Activated CD8-positive, alpha-beta T cell treated with anti-CD3 and anti-CD28 coated beads for 36 hours (primary cell): Measurements from ENCODE around the gene COMTD1. TPM values are rescaled to one million over a fixed set of nuclear protein-coding genes. Genes with fewer than 3 reads are reported as not detected.

Experiments used
- ATAC-seq: fragments of 200-7000 bp; cut with Tn5 transposase; one replicate; pipeline ENCODE4 v1.10.0; 2021; ENCODE audit warnings: mild to moderate bottlenecking, moderate library complexity
- CTCF ChIA-PET: fragments of 350-600 bp; sonication (Branson Sonifier 250); formaldehyde crosslinking; loops from one replicate; lab custom pipeline; 2021; ENCODE audit warnings: antibody characterized with exemption; lab: Charles Lee
- POLR2A ChIA-PET: fragments of 350-600 bp; sonication (Branson Sonifier 250); formaldehyde crosslinking; loops from one replicate; lab custom pipeline; 2021; ENCODE audit warnings: antibody characterized with exemption; lab: Charles Lee
- DNase-seq: peaks from one replicate; pipeline ENCODE4 v3.0.0-alpha.2; 2020
- H3K27ac Mint-ChIP-seq: one replicate; pipeline ENCODE4 v1.8.0; 2021; ENCODE audit warnings: mild to moderate bottlenecking, mixed read lengths
- H3K27me3 Mint-ChIP-seq: one replicate; pipeline ENCODE4 v1.8.0; 2021; ENCODE audit warnings: mixed read lengths
- H3K36me3 Mint-ChIP-seq: one replicate; pipeline ENCODE4 v1.8.0; 2021; ENCODE audit warnings: low read depth, mixed read lengths
- H3K4me1 Mint-ChIP-seq: one replicate; pipeline ENCODE4 v1.8.0; 2021; ENCODE audit warnings: low read depth, mixed read lengths
- H3K4me3 Mint-ChIP-seq: one replicate; pipeline ENCODE4 v1.8.0; 2021; ENCODE audit warnings: mild to moderate bottlenecking, moderate library complexity, mixed read lengths
- H3K9me3 Mint-ChIP-seq: one replicate; pipeline ENCODE4 v1.8.0; 2021; ENCODE audit warnings: mixed read lengths
- CTCF ChIP-seq: fragments of 200-600 bp; IDR thresholded peaks from one replicate; pipeline ENCODE4 v1.8.0; 2022; ENCODE audit warnings: antibody characterized with exemption, mild to moderate bottlenecking
- intact Hi-C: fragments of 100-400 bp; cut with micrococcal nuclease; formaldehyde crosslinking; loops from one replicate; pipeline ENCODE4 v1.10.0; 2022
- total RNA-seq, 2 experiments: library from RNA; stranded (reverse); gene quantifications; one replicate each; pipeline ENCODE4 v1.2.3, GENCODE V29; 2021

COMTD1 gene
- total RNA-seq, 2 experiments from 2014 or later = 54.5 to 58.1 TPM

- CTCF ChIA-PET = interaction anchor here (0.6 kb wide), 1 partner anchor 1880 kb away, joined by 3 read pairs; no protein-coding TSS in a partner anchor
- POLR2A ChIA-PET = interaction anchor here (0.6 kb wide), 1 partner anchor 131 kb away, joined by 3 read pairs; no protein-coding TSS in a partner anchor
- Mint-ChIP-seq H3K36me3 (no peaks in the 10 kb centered on the region), H3K9me3 (no peaks in the 10 kb centered on the region), H3K27me3 (no peaks in the 10 kb centered on the region), H3K4me3 (no peak overlapping the region), H3K27ac (no peak overlapping the region), H3K4me1 (no peaks in the 10 kb centered on the region)
- DNase-seq (no peak), ATAC-seq (no peak)
- TF ChIP-seq CTCF = no peak
- intact Hi-C loops = no loop called here
Measured at GRCh38 chr10:75266945-75267344, 31.2 kb upstream of the COMTD1 start.

GRCh38 chr10:75265856-75266255 lies 30.1 kb upstream of the COMTD1 start:
- Mint-ChIP-seq H3K4me1 (no peaks in the 10 kb centered on the region), H3K27ac (no peak overlapping the region), H3K4me3 (no peak overlapping the region), H3K9me3 (no peaks in the 10 kb centered on the region), H3K36me3 (no peaks in the 10 kb centered on the region), H3K27me3 (no peaks in the 10 kb centered on the region)
- TF ChIP-seq CTCF = no peak
- ChIA-PET CTCF (no interaction called here), POLR2A (no interaction called here)
- ATAC-seq (no peak), DNase-seq (no peak)
- intact Hi-C loops = no loop called here

- H3K4me3 Mint-ChIP-seq = no peak overlapping the region
- intact Hi-C loops = no loop called here
- no peaks in the 10 kb centered on the region for H3K9me3 Mint-ChIP-seq
- CTCF ChIA-PET = no interaction called here
- no peak for TF ChIP-seq CTCF
- no peak overlapping the region for H3K27ac Mint-ChIP-seq
- H3K36me3 Mint-ChIP-seq = no peaks in the 10 kb centered on the region
- H3K27me3 Mint-ChIP-seq = no peaks in the 10 kb centered on the region
- H3K4me1 Mint-ChIP-seq = no peaks in the 10 kb centered on the region
- ATAC-seq = no peak
- POLR2A ChIA-PET = no interaction called here
- DNase-seq = no peak
Measured at GRCh38 chr10:75263806-75264205, 28.0 kb upstream of the COMTD1 start.

- Mint-ChIP-seq H3K27ac (no peak overlapping the region), H3K9me3 (no peaks in the 10 kb centered on the region), H3K27me3 (no peaks in the 10 kb centered on the region), H3K4me3 (no peak overlapping the region), H3K36me3 (no peaks in the 10 kb centered on the region), H3K4me1 (no peaks in the 10 kb centered on the region)
- no peak for ATAC-seq
- DNase-seq = no peak
- POLR2A ChIA-PET = no interaction called here
- TF ChIP-seq CTCF = no peak
- intact Hi-C loops = no loop called here
- CTCF ChIA-PET = interaction anchor here (0.8 kb wide), 1 partner anchor 12 kb away, joined by 3 read pairs; no protein-coding TSS in a partner anchor
Measured at GRCh38 chr10:75261813-75262705, 26.3 kb upstream of the COMTD1 start.

- H3K27ac Mint-ChIP-seq = no peak overlapping the region
- no peaks in the 10 kb centered on the region for H3K9me3 Mint-ChIP-seq
- no peak overlapping the region for H3K4me3 Mint-ChIP-seq
- DNase-seq (no peak), ATAC-seq (no peak)
- no peaks in the 10 kb centered on the region for H3K4me1 Mint-ChIP-seq
- intact Hi-C loops = no loop called here
- TF ChIP-seq CTCF = no peak
- H3K36me3 Mint-ChIP-seq = no peaks in the 10 kb centered on the region
- ChIA-PET CTCF (interaction anchor here (0.8 kb wide), 1 partner anchor 11 kb away, joined by 3 read pairs; no protein-coding TSS in a partner anchor), POLR2A (no interaction called here)
- H3K27me3 Mint-ChIP-seq = no peaks in the 10 kb centered on the region
Measured at GRCh38 chr10:75260990-75261389, 25.2 kb upstream of the COMTD1 start.
